CD4-positive, alpha-beta T cell treated with Interferon alpha-2 for 1 hour (primary cell): ENCODE measurements around the gene CELF2.

Experiments used
- DNase-seq, 2 donors: peaks; one replicate each; pipeline ENCODE4 v3.0.0-alpha.2; 2020 to 2022

The CELF2 gene

DNA sequence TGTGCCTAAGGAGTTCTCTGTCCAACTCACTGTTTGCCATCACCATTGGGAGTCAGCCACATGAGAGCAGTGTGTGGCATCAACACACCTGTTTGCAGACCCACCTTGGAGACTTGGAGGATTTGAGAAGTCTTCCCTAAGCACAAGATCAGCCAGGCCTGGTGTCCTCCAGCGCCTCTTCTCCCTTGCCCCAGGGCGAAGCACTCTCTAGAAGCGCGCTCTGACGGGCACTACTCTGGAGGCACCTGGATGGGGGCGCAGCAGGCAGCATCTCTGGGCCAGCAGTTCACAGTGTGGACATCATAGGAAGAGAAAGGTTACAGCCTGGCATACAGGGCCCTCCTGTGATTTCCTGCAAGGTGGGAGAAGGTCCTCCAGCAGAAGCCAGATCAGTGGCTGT is 289.3 kb downstream of the CELF2 start:
- no peak for DNase-seq

DNA sequence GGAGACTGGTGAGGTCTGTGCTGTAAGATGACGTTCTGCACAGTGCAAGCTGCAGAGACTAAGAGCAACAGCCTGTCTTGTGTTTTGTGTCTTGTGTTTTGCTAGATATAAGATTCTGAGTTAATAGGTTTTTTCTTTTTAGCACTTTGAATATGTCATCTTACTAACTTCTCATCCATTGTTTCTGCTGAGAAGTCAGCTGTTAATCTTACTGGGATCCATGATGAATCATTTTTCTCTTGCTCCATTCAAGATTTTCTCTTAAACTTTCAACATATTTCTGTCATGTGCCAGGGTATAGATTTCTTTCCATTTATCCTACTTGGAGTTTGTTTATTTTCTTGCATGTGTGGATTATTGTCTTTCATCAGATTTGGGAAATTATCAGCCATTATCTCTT is 290.3 kb downstream of the CELF2 start:
- no peak for DNase-seq

- DNase-seq, result no peak
Observed at GRCh38 chr10:11311027-11311426, 293.4 kb downstream of the CELF2 start.

DNA sequence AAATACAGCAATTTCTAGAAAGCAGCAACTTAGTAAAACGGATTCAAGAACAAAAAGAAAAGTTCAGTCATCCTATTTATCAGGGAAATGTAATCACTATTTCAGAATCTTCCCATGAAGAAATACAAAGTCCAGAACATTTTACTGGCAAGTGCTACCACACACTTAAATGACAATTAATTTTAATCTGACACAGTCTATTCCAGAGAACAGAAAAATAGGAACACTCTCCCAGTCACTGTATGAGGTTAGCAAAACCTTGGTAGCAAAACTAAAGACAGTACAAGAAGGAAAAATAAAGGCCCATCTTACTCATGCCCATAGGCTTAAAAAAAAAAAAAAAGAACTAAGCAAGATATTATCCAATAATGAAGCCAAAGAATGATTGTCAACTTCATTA is 295.8 kb downstream of the CELF2 start:
- no peak for DNase-seq

- DNase-seq, result no peak
Observed at GRCh38 chr10:11317936-11318670, 300.4 kb downstream of the CELF2 start.

DNA sequence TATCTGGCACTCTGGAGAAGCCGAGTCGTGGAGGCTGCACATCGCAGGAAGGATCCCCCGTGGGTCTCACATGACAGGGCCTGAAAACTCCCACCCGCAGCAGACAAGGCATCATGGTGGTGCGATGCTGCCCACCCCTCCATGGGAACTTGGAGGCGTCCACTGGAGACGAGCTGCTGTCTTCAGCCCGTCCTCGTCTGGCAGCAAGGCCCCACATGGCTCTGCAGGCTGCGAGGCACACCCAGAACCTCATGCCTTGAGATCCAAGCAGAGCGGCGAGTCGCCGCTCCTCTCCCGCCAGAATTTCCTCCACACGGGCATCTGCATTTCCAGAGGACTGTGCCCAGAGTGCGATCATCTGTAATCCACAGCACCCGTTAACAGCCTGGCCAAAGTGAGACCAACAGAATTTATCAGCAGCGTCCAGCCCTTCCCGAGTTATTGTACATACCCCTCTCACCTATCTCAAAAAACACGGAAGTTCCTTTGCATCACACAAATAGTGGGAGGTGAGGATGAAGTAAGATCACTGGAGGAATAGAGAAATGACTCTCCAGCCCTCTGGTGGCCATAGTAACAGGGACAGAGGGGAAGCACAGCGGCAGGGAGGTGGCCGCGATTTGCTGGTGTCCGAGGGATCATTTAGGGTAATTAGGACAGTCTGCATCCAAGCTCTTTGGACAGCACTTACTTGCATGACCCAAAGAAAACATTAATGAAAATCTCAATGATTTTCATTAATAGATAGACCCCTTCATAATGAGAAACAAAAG is 301.3 kb downstream of the CELF2 start:
- DNase-seq, result no peak

DNA sequence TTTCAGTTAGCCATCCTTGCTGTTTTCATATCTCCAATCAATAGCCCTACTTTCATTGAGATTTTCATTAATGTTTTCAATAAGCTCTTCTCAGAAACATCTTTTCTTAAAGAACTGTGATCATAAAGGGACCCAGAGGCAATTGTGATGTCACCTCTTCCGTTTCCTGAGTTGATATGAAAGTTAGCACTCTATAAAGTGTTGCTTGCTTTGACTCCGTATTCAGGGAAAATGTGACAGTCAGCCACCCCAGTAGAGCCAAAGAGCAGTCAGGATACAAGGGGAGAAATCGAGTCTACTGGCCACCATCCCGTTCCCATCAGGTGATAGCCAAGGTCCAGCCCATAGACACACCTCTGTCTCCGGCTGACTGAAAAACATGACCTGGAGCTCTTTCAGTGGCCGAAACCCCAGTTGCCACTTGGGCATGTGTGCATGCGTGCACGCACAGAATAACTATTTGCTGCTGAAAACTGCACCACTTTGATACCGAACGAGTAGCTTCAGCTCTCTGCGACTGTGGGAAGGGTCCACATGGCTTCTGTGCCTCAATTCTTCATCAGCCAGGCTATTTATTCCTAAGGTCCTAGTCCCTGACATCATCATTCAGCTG is 302.4 kb downstream of the CELF2 start:
- peak in 1 of 2 donors; percentile 33 for DNase-seq

GRCh38 chr10:11320809-11321520 is 303.3 kb downstream of the CELF2 start:
- no peak for DNase-seq

DNA sequence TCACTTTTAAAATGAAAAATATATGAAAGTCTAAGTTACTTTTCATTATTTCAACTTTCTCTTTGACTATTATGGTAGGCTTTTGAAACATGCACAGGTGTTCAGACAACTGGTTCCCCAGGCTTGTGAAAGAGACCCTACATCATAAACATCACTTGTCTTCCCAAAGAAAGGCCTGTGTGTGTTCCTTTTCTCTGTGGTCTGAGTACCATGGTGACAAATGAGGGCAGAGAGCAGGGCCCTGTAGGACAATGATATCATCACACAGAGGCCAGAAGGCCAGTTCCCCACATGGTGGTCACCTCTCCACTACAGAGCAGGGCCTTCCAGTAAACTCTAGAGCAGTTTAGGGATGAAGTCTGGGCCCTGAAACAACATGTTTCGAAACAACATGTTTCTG is 305.0 kb downstream of the CELF2 start:
- no peak for DNase-seq

DNA sequence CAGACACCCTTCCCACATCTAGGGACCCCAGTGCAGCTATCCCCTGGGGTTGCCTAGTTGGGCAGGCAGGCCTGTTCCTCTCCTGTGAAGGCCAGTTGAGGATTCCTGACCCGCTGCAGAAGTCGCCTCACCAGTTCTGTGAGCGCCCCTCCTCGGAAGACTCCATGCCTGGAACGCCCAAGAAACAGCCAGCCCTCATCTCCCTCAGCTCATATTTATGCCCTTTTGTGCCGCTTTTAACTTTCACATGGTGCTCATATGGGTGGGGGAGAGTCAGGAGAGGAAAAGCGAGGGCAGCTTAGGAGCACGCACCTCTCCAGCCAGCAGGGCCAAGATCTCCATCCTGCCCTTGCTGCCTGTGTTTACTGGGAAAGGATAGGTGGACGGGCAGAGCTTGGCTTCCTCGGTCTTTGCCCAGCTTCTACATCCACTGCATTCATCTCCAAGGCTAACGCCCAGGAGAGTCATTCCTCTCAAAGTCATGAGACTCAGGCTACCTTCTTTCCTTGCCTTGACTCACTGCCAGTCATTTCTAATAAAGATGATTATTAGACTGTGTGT is 307.2 kb downstream of the CELF2 start:
- DNase-seq, result no peak

DNA sequence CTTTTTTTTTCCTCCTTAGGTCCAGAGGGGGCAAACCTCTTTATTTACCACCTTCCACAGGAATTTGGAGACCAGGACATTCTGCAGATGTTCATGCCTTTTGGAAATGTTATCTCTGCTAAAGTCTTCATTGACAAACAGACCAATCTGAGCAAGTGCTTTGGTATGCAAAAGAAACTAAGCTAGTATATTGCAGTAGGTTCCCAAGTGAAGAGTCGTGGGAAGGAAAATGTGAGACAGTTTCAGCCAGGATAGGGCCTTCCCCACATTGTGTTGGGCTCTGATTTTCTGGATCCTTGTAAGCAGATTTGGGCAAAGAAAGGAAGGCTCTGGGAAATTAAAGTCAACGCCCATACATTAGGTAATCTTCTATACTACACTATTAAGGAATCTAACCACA is 308.1 kb downstream of the CELF2 start:
- DNase-seq, result no peak

- DNase-seq, result no peak
Observed at GRCh38 chr10:11326241-11326640, 308.6 kb downstream of the CELF2 start.

DNA sequence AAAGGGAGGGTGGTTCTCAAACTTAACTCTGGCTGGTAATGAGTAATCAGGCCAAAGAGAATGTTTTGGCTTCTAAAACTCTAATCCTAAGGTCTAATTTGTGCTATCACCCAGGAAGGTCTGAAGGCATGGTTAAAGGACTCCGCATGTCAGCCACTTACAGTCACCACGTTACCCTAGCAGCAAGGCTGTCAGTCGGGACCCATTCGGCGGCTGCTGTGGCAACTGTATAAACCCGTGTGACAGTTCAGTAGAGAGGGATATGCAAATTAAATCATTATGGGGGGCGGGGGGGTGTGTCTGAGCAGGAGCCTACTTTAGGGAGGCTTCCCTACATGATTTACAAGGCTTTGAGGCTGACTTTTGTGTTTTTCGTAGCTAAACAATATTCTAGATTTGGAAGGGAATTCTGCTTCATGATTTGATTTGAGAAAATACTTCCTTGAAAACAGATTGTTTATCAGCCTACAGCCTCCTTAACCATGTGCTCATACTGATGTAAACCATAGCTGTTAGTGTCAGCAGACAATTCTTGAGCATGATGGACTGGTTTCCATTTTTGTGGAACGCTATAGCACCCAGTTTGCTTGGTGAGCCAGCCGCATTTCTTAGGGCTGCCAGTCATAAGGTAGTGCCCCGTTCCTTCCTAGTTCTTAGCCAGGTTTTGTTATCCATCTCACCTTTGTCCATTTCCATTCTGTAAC is 309.4 kb downstream of the CELF2 start:
- DNase-seq, result no peak

GRCh38 chr10:11328264-11329061 is 310.8 kb downstream of the CELF2 start:
- DNase-seq, result no peak

GRCh38 chr10:11329062-11329673 is 311.5 kb downstream of the CELF2 start:
- DNase-seq, result no peak

DNA sequence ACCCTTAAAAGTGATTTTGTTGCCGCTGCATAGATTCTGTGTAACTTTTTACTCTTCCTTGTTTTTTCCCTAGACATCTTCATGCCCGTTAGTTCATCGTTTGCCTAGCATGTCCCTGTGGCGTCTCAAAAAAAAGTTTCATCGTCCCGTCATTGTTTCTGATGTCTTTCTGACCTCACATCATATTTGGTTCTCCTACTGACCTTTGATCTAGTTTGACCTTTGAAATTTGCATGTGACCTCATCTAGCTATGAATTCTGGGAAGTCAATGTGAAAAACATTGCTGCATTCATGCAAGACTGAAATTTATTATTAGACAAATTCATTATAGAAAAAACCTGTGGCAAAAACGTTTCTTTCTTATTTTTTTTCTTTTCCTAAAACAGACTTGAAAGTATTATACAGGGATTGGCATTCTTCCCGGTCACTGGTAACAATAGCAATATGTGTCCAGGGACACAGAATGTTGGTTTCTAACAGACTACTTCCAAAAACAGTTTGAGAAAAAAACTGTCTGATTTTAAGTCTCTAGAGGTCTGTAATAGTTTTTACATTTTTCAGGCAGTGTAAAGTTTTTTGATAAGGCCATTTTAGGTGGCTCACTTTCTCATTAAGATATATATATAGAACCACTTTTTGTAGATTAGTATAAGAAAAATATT is 312.8 kb downstream of the CELF2 start:
- no peak for DNase-seq

- no peak for DNase-seq
Observed at GRCh38 chr10:11331046-11331577, 313.4 kb downstream of the CELF2 start.

DNA sequence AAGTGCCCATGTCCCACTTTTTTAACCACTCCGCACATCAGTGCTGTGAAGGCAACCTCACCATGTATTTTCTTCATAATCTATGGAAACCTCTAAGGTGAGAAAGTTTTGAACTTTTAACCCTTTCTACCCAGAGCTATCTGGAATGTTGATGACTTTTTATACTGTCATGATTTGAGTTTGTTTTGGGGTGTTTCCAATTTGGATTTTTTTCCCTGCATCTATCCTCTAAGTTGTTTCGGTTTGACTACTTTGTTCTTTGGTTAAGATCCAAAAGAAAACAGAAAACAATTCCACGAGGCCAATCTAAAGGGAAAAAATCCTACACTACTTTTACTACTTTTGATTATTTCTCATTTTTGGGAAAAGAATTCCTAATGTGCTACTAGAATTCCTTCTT is 314.1 kb downstream of the CELF2 start:
- DNase-seq, result no peak

GRCh38 chr10:11332846-11333245 is 315.2 kb downstream of the CELF2 start:
- DNase-seq, result no peak

DNA sequence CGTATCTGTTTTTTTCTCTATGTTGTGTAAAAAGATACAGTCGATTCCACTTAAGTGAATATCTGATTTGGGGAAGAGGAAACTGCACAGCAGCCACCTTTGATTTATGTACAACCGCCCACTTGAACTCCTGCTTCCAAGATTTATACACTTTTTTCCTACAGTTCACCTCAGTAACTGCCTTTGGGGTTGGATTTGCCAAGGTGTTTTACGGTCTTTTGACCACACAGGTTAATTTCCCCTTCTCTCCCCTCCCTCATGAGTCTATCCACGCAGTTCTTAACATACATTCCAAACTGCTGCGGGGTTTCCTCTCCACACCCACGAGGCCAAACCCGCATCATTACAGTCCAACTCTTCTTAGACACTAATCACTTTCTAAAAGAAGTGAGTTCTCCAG is 316.8 kb downstream of the CELF2 start:
- DNase-seq, result no peak
